IMR-90 (cell line): ENCODE data around the gene KCNK18. TPM values are rescaled to one million over a fixed set of nuclear protein-coding genes. Genes with fewer than 3 reads are reported as not detected.

ENCODE experiments used
- ATAC-seq: fragments of 200-7000 bp; cut with Tn5 transposase; 2 replicates; pipeline ENCODE4 v1.9.1; 2020; ENCODE audit warnings: low read depth, mild to moderate bottlenecking, moderate library complexity
- BruUV-seq: library from RNA; stranded (reverse); fragments of 400-500 nt; replicated peaks from 2 replicates; lab custom pipeline; 2021; lab: Mats Ljungman, UMichigan
- CTCF ChIA-PET: fragments of 300-600 bp; formaldehyde crosslinking; extraction: SDS; loops from one replicate; lab custom pipeline; 2021; ENCODE audit warnings: antibody characterized with exemption; lab: Yijun Ruan, JAX
- POLR2A ChIA-PET: fragments of 300-600 bp; sonication (Branson Sonifier 250); formaldehyde crosslinking; loops from one replicate; lab custom pipeline; 2022; ENCODE audit warnings: antibody characterized with exemption; ENCODE audit not compliant: unreplicated experiment; lab: Charles Lee
- DNase-seq: peaks from one replicate; pipeline ENCODE4 v3.0.0; 2013
- H2AFZ ChIP-seq: replicated peaks from 2 replicates; pipeline ENCODE3; 2013; ENCODE audit warnings: low read length, mild to moderate bottlenecking; ENCODE audit not compliant: poor library complexity
- H2AK5ac ChIP-seq: 2 replicates; pipeline ENCODE4 v1.6.1; 2013; ENCODE audit warnings: low read depth, low read length, inconsistent platforms
- H2AK9ac ChIP-seq: replicated peaks from 2 replicates; pipeline ENCODE3; 2013; ENCODE audit warnings: mild to moderate bottlenecking, low read depth, low read length, moderate library complexity; ENCODE audit not compliant: poor library complexity
- H2BK120ac ChIP-seq: 2 replicates; pipeline ENCODE4 v1.6.1; 2013; ENCODE audit warnings: low read depth, low read length, inconsistent platforms
- H2BK15ac ChIP-seq: 3 replicates; pipeline ENCODE4 v1.6.1; 2013; ENCODE audit warnings: low read depth, low read length, inconsistent platforms
- H2BK20ac ChIP-seq: 2 replicates; pipeline ENCODE4 v1.6.1; 2013; ENCODE audit warnings: low read depth, mild to moderate bottlenecking, inconsistent platforms, low read length, moderate library complexity
- H2BK5ac ChIP-seq: 2 replicates; pipeline ENCODE4 v1.6.1; 2013; ENCODE audit warnings: mild to moderate bottlenecking, low read depth, low read length, inconsistent platforms; ENCODE audit not compliant: poor library complexity, severe bottlenecking
- H3K14ac ChIP-seq: replicated peaks from 2 replicates; pipeline ENCODE4 v1.6.1; 2013; ENCODE audit warnings: low read depth, low read length, inconsistent platforms
- H3K18ac ChIP-seq: 2 replicates; pipeline ENCODE4 v1.6.1; 2013; ENCODE audit warnings: low read depth, low read length, control low read depth
- H3K23ac ChIP-seq: 2 replicates; pipeline ENCODE4 v1.6.1; 2013; ENCODE audit warnings: low read depth, low read length, inconsistent platforms
- H3K27ac ChIP-seq: 2 replicates; pipeline ENCODE4 v1.5.1; 2013; ENCODE audit warnings: mild to moderate bottlenecking, control low read depth, low read length; ENCODE audit not compliant: insufficient read depth
- H3K27me3 ChIP-seq: 2 replicates; pipeline ENCODE4 v1.6.1; 2013; ENCODE audit warnings: low read length; ENCODE audit not compliant: control insufficient read depth, insufficient read depth
- H3K36me3 ChIP-seq: 2 replicates; pipeline ENCODE4 v1.6.1; 2013; ENCODE audit warnings: low read length, mixed read lengths; ENCODE audit not compliant: control insufficient read depth, insufficient read depth
- H3K4ac ChIP-seq: 2 replicates; pipeline ENCODE4 v1.6.1; 2013; ENCODE audit warnings: low read depth, low read length, inconsistent platforms
- H3K4me1 ChIP-seq: 2 replicates; pipeline ENCODE4 v1.6.1; 2013; ENCODE audit warnings: low read length, mixed read lengths; ENCODE audit not compliant: control insufficient read depth, insufficient read depth
- H3K4me2 ChIP-seq: 2 replicates; pipeline ENCODE4 v1.6.1; 2013; ENCODE audit warnings: low read depth, mild to moderate bottlenecking, control low read depth, low read length, moderate library complexity
- H3K4me3 ChIP-seq: 2 replicates; pipeline ENCODE4 v1.5.1; 2013; ENCODE audit warnings: low read depth, mild to moderate bottlenecking, control low read depth, low read length, moderate library complexity; ENCODE audit not compliant: insufficient read depth
- H3K56ac ChIP-seq: 2 replicates; pipeline ENCODE4 v1.6.1; 2013; ENCODE audit warnings: low read length, inconsistent platforms; ENCODE audit not compliant: insufficient read depth; ENCODE audit errors: extremely low read depth
- H3K79me1 ChIP-seq, 2 experiments: 2 replicates each; pipeline ENCODE4 v1.6.1; 2013; ENCODE audit warnings: low read length in 2 of 2, inconsistent platforms in 1 of 2, low read depth in 1 of 2
- H3K9ac ChIP-seq: 2 replicates; pipeline ENCODE4 v1.6.1; 2013; ENCODE audit warnings: low read depth, low read length, control low read depth
- H3K9me1 ChIP-seq: 2 replicates; pipeline ENCODE4 v1.6.1; 2013; ENCODE audit warnings: low read length, inconsistent platforms; ENCODE audit not compliant: insufficient read depth
- H3K9me3 ChIP-seq: 2 replicates; pipeline ENCODE4 v1.6.1; 2013; ENCODE audit warnings: low read length; ENCODE audit not compliant: control insufficient read depth, insufficient read depth
- H4K20me1 ChIP-seq: 2 replicates; pipeline ENCODE4 v1.6.1; 2013; ENCODE audit warnings: low read length, inconsistent platforms; ENCODE audit not compliant: insufficient read depth
- H4K5ac ChIP-seq: 2 replicates; pipeline ENCODE4 v1.6.1; 2013; ENCODE audit warnings: mild to moderate bottlenecking, low read depth, low read length, control low read depth
- H4K8ac ChIP-seq, 2 experiments: 2 replicates each; pipeline ENCODE4 v1.6.1; 2013; ENCODE audit warnings: low read depth in 2 of 2, low read length in 2 of 2, control low read depth in 1 of 2, inconsistent platforms in 1 of 2
- H4K91ac ChIP-seq: 2 replicates; pipeline ENCODE4 v1.6.1; 2013; ENCODE audit warnings: low read depth, low read length, inconsistent platforms; ENCODE audit not compliant: insufficient read depth
- BHLHE40 ChIP-seq: fragments of 150-350 bp; IDR thresholded peaks from 2 replicates; pipeline ENCODE4 v1.6.1; 2016; ENCODE audit warnings: mild to moderate bottlenecking, low read depth, low read length
- CEBPB ChIP-seq: IDR thresholded peaks from 2 replicates; pipeline ENCODE4 v1.6.1; 2012; ENCODE audit warnings: low read depth, low read length, improper control_type of control experiment
- CHD1 ChIP-seq: IDR thresholded peaks from 2 replicates; pipeline ENCODE4 v1.6.1; 2012; ENCODE audit warnings: low read depth, low read length, improper control_type of control experiment
- CTCF ChIP-seq: conservative IDR thresholded peaks from 2 replicates; pipeline ENCODE4 v1.5.1; 2012; ENCODE audit warnings: mild to moderate bottlenecking, low read depth, low read length, improper control_type of control experiment
- ELK1 ChIP-seq: fragments of 150-350 bp; IDR thresholded peaks from 2 replicates; pipeline ENCODE4 v1.6.1; 2016; ENCODE audit warnings: low read depth, mild to moderate bottlenecking, low read length, moderate library complexity, borderline replicate concordance
- FOS ChIP-seq: fragments of 150-350 bp; IDR thresholded peaks from 2 replicates; pipeline ENCODE4 v1.6.1; 2016; ENCODE audit warnings: low read depth, low read length
- MAFK ChIP-seq: IDR thresholded peaks from 2 replicates; pipeline ENCODE4 v1.6.1; 2012; ENCODE audit warnings: low read depth, low read length, improper control_type of control experiment
- MAZ ChIP-seq: IDR thresholded peaks from 2 replicates; pipeline ENCODE4 v1.6.1; 2012; ENCODE audit warnings: low read depth, mild to moderate bottlenecking, low read length, improper control_type of control experiment, moderate library complexity, borderline replicate concordance
- MXI1 ChIP-seq: IDR thresholded peaks from 2 replicates; pipeline ENCODE4 v1.6.1; 2012; ENCODE audit warnings: low read depth, mild to moderate bottlenecking, low read length, moderate library complexity, borderline replicate concordance
- NFE2L2 ChIP-seq: fragments of 150-350 bp; IDR thresholded peaks from 2 replicates; pipeline ENCODE4 v1.6.1; 2016; ENCODE audit warnings: low read depth, mild to moderate bottlenecking, low read length
- POLR2A ChIP-seq: IDR thresholded peaks from 2 replicates; pipeline ENCODE4 v1.6.1; 2012; ENCODE audit warnings: mild to moderate bottlenecking, low read depth, low read length
- RAD21 ChIP-seq: IDR thresholded peaks from 2 replicates; pipeline ENCODE4 v1.6.1; 2012; ENCODE audit warnings: low read length, improper control_type of control experiment
- RCOR1 ChIP-seq: IDR thresholded peaks from 2 replicates; pipeline ENCODE4 v1.6.1; 2012; ENCODE audit warnings: mild to moderate bottlenecking, low read length, improper control_type of control experiment; ENCODE audit not compliant: insufficient replicate concordance
- RFX5 ChIP-seq: IDR thresholded peaks from 2 replicates; pipeline ENCODE4 v1.8.0; 2012; ENCODE audit warnings: low read depth, mild to moderate bottlenecking, low read length, moderate library complexity
- SMC3 ChIP-seq: fragments of 150-350 bp; IDR thresholded peaks from 2 replicates; pipeline ENCODE4 v1.6.1; 2016; ENCODE audit warnings: low read depth, mild to moderate bottlenecking, antibody characterized with exemption, low read length, moderate library complexity
- WGBS, 2 experiments: methylation state at CpG; one replicate each; pipeline versions ENCODE4 v1.1.5 to v1.1.7; 2013; ENCODE audit warnings: missing lambda C conversion rate in 2 of 2; ENCODE audit not compliant: insufficient read length in 1 of 2; ENCODE audit errors: extremely low coverage in 2 of 2; 5-methylcytosine and 5-hydroxymethylcytosine counted together
- dilution Hi-C: fragments of 300-500 bp; cut with HindIII; formaldehyde crosslinking; loops from one replicate; pipeline ENCODE4 v1.14.3; 2018; ENCODE audit warnings: low sequenced_read_pairs; ENCODE audit not compliant: unreplicated experiment
- in situ Hi-C: fragments of 300-500 bp; cut with MboI; formaldehyde crosslinking; loops from 3 replicates; pipeline ENCODE4 v1.14.3; 2019; ENCODE audit warnings: low sequenced_read_pairs, inconsistent platforms, mixed read lengths
- intact Hi-C: fragments of 100-400 bp; cut with micrococcal nuclease; formaldehyde crosslinking; loops from 2 replicates; pipeline ENCODE4 v1.10.0; 2022
- polyA plus RNA-seq, 3 experiments: library from polyadenylated mRNA; depleted of rRNA; stranded (reverse); fragments of >200 nt; gene quantifications; 2 replicates each; pipeline ENCODE4 v1.2.3, GENCODE V29; 2012; ENCODE audit warnings: low replicate concordance in 1 of 3
- total RNA-seq: library from RNA; depleted of rRNA; stranded (reverse); fragments of >200 nt; gene quantifications from 2 replicates; pipeline ENCODE4 v1.2.3, GENCODE V29; 2012
- TF ChIP-seq, protein P1 (sequence below): fragments of 150-350 bp; IDR thresholded peaks from 2 replicates; pipeline ENCODE4 v1.6.1; 2017; ENCODE audit warnings: mild to moderate bottlenecking, antibody characterized with exemption, low read length, low read depth

The KCNK18 gene
- total and polyA plus RNA-seq, 2 of the 4 experiments (the other 2 are of a cell fraction), result not detected

DNA sequence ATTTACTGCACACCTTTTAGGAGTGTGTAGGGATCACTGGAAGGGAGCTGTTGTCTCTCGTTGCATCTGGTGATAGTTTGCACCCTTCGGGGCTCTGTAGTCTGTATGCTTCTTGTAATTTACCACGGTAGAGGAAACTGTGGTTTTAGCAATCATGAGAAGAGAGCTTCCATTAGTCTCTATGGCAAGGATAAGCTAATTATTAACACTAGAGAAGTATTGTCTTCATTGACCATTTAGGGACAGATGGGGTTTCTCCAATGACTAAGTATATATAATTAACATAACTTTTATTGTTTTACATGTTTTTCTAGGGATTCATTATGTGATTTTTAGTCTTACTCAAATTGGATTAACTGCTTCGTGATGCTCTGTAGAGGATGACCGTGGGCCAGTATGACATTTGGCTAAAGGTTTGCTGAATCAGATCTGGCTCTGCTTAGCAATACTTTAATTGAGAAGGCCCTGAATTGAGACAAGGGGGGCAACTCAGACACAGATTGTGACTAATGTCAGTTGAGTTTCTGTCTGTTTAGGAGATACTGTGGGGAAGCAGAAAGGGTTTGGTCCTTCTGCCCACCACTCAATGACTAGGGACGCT, 52.3 kb downstream of the KCNK18 start:
- Histone ChIP-seq H3K4ac (no peak overlapping the region), H2AK9ac (no peak overlapping the region), H3K23ac (no peak overlapping the region), H3K4me2 (no peak overlapping the region), H3K27ac (no peak overlapping the region), H3K4me1 (no peaks in the 10 kb centered on the region), H2AFZ (no peak overlapping the region), H3K18ac (no peak overlapping the region), H3K9ac (no peak overlapping the region), H3K14ac (no peak overlapping the region), H2BK5ac (no peak overlapping the region), H2BK20ac (no peak overlapping the region), H3K9me1 (no peaks in the 10 kb centered on the region), H2BK15ac (no peak overlapping the region), H4K91ac (no peak overlapping the region), H3K36me3 (no peaks in the 10 kb centered on the region), H2BK120ac (no peak overlapping the region), H4K8ac (no peak overlapping the region), H3K27me3 (peaks cover 6% of the 10 kb centered on the region), H3K9me3 (no peaks in the 10 kb centered on the region), H3K56ac (no peak overlapping the region), H4K5ac (no peak overlapping the region), H3K79me1 (no peaks in the 10 kb centered on the region), H3K4me3 (no peak overlapping the region), H4K20me1 (no peaks in the 10 kb centered on the region), H2AK5ac (no peak overlapping the region)
- ChIA-PET CTCF (interaction anchor here (1.1 kb wide), 1 partner anchor 51 kb away, joined by 3 read pairs; no protein-coding TSS in a partner anchor), POLR2A (no interaction called here)
- WGBS, 2 experiments, result 10% methylated on average over 2 of the region's 6 CpGs; no CpG with 5 or more reads in 1 of the 2 experiments
- no TSS peak for BruUV-seq
- dilution Hi-C loops, result no loop called here
- ATAC-seq (no peak), DNase-seq (no peak)
- in situ Hi-C loops, result no loop called here
- intact Hi-C loops, result no loop called here
- TF ChIP-seq MAZ (no peak), RFX5 (no peak), SMC3 (no peak), POLR2A (no peak), RAD21 (no peak), CEBPB (no peak), RCOR1 (no peak), NFE2L2 (no peak), FOS (no peak), CTCF (no peak), CHD1 (no peak), BHLHE40 (no peak), MXI1 (no peak), ELK1 (no peak), MAFK (no peak)
- TF ChIP-seq, protein P1, sequence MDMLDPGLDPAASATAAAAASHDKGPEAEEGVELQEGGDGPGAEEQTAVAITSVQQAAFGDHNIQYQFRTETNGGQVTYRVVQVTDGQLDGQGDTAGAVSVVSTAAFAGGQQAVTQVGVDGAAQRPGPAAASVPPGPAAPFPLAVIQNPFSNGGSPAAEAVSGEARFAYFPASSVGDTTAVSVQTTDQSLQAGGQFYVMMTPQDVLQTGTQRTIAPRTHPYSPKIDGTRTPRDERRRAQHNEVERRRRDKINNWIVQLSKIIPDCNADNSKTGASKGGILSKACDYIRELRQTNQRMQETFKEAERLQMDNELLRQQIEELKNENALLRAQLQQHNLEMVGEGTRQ, result no peak
